Type B pancreatic cell (in vitro differentiated cells): ENCODE results near the gene PADI1. TPM values are rescaled to one million over a fixed set of nuclear protein-coding genes. Genes with fewer than 3 reads are reported as not detected.
A peak's percentile ranks its signal among the peaks of the same experiment; 100 is the strongest.
"Not testable (repeated sequence)": the region's sequence is repeated elsewhere in the genome, so short reads cannot be mapped to it uniquely, and the experiment has no call there.

Source experiments
- DNase-seq: peaks from one replicate; pipeline ENCODE4 v3.0.0; 2021; ENCODE audit warnings: mixed read lengths; ENCODE audit not compliant: unreplicated experiment; ENCODE audit errors: extremely low spot score
- H3K27ac Mint-ChIP-seq: 2 replicates; pipeline ENCODE4 v1.8.0; 2021; ENCODE audit warnings: mild to moderate bottlenecking, mixed read lengths
- H3K27me3 Mint-ChIP-seq: 2 replicates; pipeline ENCODE4 v1.8.0; 2021; ENCODE audit warnings: mixed read lengths
- H3K36me3 Mint-ChIP-seq: 2 replicates; pipeline ENCODE4 v1.8.0; 2021; ENCODE audit warnings: mixed read lengths
- H3K4me1 Mint-ChIP-seq: one replicate; pipeline ENCODE4 v1.8.0; 2021; ENCODE audit warnings: mixed read lengths; ENCODE audit not compliant: unreplicated experiment
- H3K4me3 Mint-ChIP-seq: 2 replicates; pipeline ENCODE4 v1.8.0; 2021; ENCODE audit warnings: mild to moderate bottlenecking, mixed read lengths
- H3K9me3 Mint-ChIP-seq: 2 replicates; pipeline ENCODE4 v1.8.0; 2021; ENCODE audit warnings: mixed read lengths
- total RNA-seq: library from RNA; stranded (reverse); gene quantifications from 2 replicates; pipeline ENCODE4 v1.2.1, GENCODE V29; 2021; ENCODE audit warnings: low replicate concordance
- TF ChIP-seq, protein P1 (sequence below): fragments of 200-600 bp; sonication (generic); conservative IDR thresholded peaks from 2 replicates; pipeline ENCODE4 v1.5.0; 2021; ENCODE audit warnings: antibody characterized with exemption, mild to moderate bottlenecking

The PADI1 gene
- total RNA-seq, 1 donor from 2014 or later: 21.2 TPM

DNA sequence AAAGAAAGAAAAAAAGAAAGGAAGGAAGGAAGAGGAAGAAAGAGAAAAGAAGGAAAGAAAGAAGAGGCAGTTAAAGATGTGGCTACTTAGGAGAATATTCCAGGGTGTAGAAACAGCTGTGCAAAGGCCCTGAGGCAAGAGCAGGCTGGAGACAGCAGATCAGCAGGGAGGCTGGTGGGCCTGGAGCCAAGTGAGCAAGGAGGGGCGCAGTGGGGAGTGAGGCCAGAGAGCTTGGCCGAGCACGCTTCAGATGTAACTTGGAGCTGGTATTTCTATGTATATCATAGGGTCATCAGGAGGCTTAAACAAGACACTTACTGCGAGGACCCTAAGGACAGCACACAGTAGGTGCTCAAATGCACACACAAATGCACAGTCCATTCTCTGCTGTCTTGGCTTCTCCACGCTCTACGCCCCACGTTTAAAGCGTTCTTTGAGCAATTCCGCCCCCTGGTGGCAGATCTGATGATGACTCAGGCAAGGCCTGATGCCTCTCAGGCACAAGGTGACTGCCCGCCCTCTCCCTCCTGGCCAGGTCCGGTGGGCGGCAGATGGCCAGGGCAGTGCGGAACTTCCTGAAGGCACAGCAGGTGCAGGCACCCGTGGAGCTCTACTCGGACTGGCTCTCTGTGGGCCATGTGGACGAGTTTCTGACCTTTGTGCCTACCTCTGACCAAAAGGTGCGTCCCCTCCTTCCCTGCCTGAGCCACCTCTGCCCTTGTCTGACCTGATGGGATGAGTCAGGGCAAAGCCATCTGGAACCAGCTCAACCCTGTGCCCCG, 32.0 kb downstream of the PADI1 start:
- no peak overlapping the region for H3K4me3 Mint-ChIP-seq
- no peaks in the 10 kb centered on the region for H3K36me3 Mint-ChIP-seq
- TF ChIP-seq, protein P1, sequence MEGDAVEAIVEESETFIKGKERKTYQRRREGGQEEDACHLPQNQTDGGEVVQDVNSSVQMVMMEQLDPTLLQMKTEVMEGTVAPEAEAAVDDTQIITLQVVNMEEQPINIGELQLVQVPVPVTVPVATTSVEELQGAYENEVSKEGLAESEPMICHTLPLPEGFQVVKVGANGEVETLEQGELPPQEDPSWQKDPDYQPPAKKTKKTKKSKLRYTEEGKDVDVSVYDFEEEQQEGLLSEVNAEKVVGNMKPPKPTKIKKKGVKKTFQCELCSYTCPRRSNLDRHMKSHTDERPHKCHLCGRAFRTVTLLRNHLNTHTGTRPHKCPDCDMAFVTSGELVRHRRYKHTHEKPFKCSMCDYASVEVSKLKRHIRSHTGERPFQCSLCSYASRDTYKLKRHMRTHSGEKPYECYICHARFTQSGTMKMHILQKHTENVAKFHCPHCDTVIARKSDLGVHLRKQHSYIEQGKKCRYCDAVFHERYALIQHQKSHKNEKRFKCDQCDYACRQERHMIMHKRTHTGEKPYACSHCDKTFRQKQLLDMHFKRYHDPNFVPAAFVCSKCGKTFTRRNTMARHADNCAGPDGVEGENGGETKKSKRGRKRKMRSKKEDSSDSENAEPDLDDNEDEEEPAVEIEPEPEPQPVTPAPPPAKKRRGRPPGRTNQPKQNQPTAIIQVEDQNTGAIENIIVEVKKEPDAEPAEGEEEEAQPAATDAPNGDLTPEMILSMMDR: peak; percentile 95
- peaks cover 24% of the 10 kb centered on the region for H3K4me1 Mint-ChIP-seq
- H3K27ac Mint-ChIP-seq: no peak overlapping the region
- H3K27me3 Mint-ChIP-seq: no peaks in the 10 kb centered on the region
- H3K9me3 Mint-ChIP-seq: no peaks in the 10 kb centered on the region
- DNase-seq: peak; percentile 90

DNA sequence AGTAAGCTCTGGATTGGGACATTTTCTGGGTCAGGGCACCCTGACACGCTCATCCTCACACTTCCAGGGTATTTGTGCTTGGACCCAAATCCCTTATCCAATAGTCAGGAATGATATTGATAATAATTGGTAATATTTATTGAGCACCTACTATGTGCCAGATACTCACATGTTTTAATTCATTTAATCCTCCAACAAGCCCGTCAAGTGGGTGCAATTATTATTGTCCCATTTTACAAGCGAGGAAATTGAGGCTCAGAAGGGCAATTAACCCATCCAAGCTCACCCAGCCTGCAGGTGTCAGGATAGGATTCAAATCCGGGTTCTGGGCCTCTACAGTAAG, 32.6 kb downstream of the PADI1 start:
- Mint-ChIP-seq H3K4me1 (peaks cover 20% of the 10 kb centered on the region), H3K36me3 (no peaks in the 10 kb centered on the region), H3K27me3 (no peaks in the 10 kb centered on the region), H3K27ac (no peak overlapping the region), H3K4me3 (no peak overlapping the region), H3K9me3 (no peaks in the 10 kb centered on the region)
- no peak for DNase-seq
- TF ChIP-seq, protein P1: no peak

DNA sequence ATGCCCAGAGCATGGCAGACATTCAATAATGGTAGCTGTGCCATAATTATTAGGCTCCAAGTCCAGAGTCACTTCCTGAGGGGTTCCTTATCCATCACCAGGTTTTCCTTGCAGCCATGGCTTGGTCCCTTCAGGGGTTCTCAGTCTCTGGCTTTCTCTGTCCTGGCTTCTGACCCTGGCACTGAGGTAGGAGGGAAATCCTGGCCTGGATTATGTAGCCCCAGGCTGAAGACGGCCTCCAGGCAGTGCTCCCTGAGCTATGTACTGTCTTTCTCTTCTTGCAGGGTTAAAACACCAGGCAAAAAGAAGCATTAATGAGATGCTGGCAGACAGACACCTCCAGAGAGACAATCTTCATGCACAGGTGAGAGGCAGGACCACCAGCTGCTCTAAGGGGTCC, 34.5 kb downstream of the PADI1 start:
- H3K9me3 Mint-ChIP-seq: no peaks in the 10 kb centered on the region
- no peaks in the 10 kb centered on the region for H3K36me3 Mint-ChIP-seq
- no peak for DNase-seq
- H3K27ac Mint-ChIP-seq: no peak overlapping the region
- TF ChIP-seq, protein P1: no peak
- H3K4me1 Mint-ChIP-seq: peaks cover 9% of the 10 kb centered on the region
- H3K4me3 Mint-ChIP-seq: no peak overlapping the region
- H3K27me3 Mint-ChIP-seq: no peaks in the 10 kb centered on the region

DNA sequence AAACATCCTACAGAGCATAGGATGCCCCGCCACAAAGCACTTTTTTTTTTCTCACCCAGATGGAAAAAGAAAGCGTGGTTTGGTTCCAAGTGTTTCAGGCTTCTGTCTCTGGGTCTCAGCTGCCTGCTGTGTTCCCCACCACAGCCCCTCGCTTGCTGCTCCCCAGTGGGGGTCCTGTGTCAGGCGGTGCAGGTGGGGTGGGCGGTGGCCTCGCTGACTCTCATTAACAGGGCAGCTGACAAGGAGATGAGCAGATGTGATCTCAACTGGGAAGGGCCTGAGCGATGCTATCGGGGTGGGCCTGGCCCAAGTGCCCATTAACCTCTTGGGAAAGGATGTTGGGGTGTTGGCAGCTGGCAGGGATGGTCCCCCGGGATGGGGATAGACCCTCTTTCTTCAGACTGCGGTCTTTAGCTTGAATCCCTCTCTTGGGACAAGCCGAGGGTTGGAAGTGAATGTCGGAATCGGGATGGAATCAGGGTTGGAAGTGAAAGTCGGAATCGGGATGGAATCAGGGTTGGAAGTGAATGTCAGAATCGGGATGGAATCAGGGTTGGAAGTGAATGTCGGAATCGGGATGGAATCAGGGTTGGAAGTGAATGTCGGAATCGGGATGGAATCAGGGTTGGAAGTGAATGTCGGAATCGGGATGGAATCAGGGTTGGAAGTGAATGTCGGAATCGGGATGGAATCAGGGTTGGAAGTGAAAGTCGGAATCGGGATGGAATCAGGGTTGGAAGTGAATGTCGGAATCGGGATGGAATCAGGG, 36.3 kb downstream of the PADI1 start:
- H3K27ac Mint-ChIP-seq, H3K36me3 Mint-ChIP-seq, H3K9me3 Mint-ChIP-seq, H3K4me3 Mint-ChIP-seq, DNase-seq, H3K27me3 Mint-ChIP-seq: not testable (repeated sequence)
- H3K4me1 Mint-ChIP-seq: peaks cover 26% of the 10 kb centered on the region

DNA sequence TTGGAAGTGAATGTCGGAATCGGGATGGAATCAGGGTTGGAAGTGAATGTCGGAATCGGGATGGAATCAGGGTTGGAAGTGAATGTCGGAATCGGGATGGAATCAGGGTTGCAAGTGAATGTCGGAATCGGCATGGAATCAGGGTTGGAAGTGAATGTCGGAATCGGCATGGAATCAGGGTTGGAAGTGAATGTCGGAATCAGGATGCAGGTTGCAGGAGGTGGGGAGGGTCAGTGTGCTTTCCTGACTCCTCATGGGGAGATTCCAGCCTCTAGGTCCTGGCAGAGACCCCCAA, 36.8 kb downstream of the PADI1 start:
- not testable (repeated sequence) for DNase-seq, H3K27me3 Mint-ChIP-seq, H3K27ac Mint-ChIP-seq, H3K36me3 Mint-ChIP-seq, H3K9me3 Mint-ChIP-seq, H3K4me3 Mint-ChIP-seq
- peaks cover 28% of the 10 kb centered on the region for H3K4me1 Mint-ChIP-seq

DNA sequence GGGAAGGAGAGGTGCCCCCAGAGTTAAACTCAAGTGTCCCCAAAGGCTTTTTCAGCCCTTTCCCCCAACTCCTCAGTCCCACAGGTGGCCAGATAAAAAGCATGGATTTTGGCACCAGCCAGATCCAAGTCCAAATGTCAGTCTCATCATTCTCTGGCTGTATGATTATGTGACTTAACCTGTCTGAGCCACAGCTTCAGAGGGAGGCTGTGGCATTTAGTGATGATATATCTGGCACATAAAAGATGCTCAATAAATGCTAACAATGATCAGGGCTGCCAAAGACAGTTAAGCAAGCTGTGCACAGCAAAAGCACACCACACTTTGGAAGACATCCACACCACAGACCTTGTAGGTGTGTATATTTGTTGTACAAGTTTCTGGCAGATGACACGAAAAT, 38.3 kb downstream of the PADI1 start:
- DNase-seq: no peak
- Mint-ChIP-seq H3K9me3 (no peaks in the 10 kb centered on the region), H3K36me3 (no peaks in the 10 kb centered on the region), H3K27me3 (no peaks in the 10 kb centered on the region), H3K27ac (peak overlapping the region; percentile 18), H3K4me3 (no peak overlapping the region), H3K4me1 (peaks cover 24% of the 10 kb centered on the region)
- TF ChIP-seq, protein P1: no peak
